ENCODE measurements around the gene FHIT.

DNA sequence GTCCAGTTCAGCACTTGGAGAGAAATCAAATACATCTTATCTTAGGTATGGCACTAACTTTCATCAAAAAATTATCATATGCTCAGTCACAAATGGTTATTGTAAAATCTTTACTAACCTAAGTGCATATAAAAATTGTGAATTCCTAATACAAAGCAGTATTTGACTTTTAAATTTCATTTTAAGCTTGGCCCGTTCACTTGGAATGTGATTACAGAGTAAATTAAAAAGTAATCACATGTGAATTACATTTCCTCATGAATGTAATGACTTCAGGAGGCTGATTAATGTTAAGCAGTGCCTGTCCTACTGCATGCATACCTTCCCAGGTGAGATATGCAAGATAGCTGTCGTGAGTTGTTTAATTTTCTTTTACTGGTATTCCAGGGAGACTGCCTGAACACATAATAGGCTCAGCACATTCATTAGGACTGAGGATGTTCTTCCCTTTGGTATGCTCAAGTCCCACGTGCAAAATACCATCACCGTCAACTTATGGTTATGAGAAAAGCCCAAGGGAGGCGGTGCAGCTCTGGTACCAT is 1053.0 kb downstream of the FHIT start:
- TF ChIP-seq, protein P1, sequence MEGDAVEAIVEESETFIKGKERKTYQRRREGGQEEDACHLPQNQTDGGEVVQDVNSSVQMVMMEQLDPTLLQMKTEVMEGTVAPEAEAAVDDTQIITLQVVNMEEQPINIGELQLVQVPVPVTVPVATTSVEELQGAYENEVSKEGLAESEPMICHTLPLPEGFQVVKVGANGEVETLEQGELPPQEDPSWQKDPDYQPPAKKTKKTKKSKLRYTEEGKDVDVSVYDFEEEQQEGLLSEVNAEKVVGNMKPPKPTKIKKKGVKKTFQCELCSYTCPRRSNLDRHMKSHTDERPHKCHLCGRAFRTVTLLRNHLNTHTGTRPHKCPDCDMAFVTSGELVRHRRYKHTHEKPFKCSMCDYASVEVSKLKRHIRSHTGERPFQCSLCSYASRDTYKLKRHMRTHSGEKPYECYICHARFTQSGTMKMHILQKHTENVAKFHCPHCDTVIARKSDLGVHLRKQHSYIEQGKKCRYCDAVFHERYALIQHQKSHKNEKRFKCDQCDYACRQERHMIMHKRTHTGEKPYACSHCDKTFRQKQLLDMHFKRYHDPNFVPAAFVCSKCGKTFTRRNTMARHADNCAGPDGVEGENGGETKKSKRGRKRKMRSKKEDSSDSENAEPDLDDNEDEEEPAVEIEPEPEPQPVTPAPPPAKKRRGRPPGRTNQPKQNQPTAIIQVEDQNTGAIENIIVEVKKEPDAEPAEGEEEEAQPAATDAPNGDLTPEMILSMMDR (IDR thresholded peaks at IDR 0.05; ENCODE audit: low read depth, low read length, poor library complexity, severe bottlenecking) = no peak
- no peak for TF ChIP-seq EZH2phosphoT487 (IDR thresholded peaks at IDR 0.05; ENCODE audit: borderline replicate concordance, low read length)
